Nucleus accumbens (tissue), 56 donors: ENCODE results near the gene GRB10.

Experiments
- DNase-seq, 56 donors: peaks; one replicate each; lab custom pipeline; 2025; lab: John Stamatoyannopoulos, UW

Gene GRB10

DNA sequence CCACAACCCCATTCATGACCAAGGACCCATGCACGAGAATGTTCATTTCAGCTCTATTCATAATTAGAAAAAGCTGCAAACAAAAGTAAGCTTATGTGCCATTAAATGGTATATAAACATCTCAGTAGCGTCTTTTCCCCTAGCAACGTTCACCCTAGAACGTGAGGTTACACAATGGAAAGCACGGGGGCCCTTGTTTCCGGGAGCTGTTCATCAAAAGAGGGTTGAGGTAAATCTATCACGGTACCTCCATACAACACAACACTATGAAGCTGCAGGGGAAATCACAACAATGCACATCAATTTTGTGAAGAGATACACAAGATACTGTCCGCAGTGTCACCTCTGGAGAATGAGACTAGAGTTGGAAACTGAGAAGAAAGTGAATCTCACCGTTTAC, 136.6 kb downstream of the GRB10 start:
- no peak for DNase-seq

GRCh38 chr7:50645186-50645585, 137.5 kb downstream of the GRB10 start:
- DNase-seq: no peak

DNA sequence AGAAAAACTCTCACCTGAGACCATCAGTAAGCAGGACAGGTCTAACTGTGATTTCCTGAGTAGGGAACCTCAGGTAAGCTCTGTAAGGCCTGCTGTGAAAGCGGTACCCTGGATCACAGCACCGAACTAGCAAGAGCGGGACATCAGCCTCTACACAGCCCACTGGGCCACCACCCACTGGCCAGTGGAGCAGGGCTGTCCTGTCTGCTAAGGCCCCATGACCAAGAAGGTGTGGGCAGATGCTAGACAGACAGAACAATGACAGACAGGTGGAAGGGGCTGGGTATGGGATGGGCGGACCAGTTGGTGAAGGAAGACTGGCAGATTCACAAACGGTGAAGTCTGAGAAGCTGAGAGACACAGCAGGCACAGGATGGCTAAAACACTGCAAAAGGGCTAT, 138.1 kb downstream of the GRB10 start:
- DNase-seq: no peak

GRCh38 chr7:50644114-50644513, 138.6 kb downstream of the GRB10 start:
- no peak for DNase-seq

DNA sequence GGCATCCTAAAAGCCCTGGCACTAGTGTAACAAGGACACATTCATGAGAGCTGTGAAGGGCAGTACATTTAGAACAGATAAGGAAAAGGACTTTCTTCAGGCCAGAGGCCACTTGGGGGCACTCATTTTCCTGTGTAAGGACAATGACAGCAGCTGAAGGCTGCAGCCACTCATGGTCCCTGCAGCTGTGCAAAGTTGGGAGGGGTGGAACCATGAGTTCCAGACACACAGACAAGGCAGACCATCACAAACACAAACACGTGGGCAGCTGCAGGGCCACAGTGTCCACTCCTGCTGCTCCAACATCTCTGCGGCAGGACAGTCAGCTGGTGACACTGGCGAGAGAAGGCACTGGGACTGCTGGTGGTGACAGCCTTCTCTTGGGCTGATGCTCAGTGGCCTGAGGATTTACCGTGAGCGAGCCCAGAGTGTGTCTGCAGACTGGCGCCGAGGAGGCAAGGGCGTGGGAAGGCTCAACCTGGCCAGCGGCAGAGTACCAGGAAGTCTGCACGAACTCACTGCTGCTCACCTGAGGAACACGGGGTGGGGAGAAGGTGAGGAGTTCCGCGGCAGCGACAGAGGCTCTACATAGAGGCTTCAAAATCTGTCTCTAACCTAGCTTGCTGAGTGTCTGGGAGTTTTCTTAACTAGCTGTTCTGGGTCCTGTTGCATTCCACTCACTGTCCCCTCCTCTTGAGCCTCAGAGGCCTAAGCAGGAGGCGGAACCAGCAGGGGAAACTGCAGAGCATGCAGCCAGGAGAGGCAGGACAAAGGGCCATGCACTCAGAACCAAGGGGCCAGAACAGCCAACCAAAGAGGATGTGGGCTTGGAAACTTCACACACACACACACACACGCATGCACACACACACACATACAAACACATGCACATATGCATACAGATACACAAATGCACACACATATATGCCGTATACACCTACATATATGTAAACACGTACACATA, 141.0 kb downstream of the GRB10 start:
- peak in 54 of 56 donors; percentile 41 to 96 (median 84) for DNase-seq

DNA sequence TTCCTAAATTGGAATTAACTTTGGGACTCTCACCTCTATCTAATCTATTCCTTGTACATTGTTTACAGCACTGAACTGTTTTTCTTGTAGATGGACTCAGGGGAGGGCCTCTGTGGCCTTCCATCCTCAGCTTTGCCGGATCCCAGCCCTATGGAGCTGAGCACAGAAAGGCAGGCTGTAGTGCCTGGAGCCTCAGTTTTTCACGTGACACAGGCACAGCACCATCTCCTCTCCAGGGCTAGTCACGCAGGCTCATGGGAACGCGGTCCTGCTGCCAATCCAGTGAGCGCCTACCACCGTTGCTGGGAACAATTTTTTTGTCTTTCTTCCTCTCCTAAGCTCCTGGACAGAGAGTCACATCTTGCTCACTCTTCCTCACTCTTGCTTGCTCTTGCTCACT, 141.9 kb downstream of the GRB10 start:
- peak in 10 of 56 donors; percentile 21 to 52 (median 40) for DNase-seq

DNA sequence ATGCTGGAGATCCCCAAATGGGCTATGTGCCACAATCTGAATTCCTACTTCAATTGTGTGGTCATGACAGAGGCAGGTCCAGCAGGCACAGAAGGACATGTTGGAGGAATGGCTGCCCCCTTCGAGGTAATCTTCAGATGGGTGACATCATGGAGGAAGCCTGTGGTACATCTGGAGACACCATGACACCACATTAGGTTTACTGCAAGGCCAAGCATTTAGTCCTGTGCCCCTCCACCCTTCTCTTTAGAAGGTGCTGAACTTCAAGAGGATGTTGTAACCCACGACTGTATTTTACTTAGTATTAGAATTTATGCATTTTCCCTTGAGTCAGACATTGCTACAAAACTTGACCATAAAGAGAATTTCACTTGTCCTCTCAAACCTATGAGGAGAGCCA, 142.4 kb downstream of the GRB10 start:
- DNase-seq: no peak

DNA sequence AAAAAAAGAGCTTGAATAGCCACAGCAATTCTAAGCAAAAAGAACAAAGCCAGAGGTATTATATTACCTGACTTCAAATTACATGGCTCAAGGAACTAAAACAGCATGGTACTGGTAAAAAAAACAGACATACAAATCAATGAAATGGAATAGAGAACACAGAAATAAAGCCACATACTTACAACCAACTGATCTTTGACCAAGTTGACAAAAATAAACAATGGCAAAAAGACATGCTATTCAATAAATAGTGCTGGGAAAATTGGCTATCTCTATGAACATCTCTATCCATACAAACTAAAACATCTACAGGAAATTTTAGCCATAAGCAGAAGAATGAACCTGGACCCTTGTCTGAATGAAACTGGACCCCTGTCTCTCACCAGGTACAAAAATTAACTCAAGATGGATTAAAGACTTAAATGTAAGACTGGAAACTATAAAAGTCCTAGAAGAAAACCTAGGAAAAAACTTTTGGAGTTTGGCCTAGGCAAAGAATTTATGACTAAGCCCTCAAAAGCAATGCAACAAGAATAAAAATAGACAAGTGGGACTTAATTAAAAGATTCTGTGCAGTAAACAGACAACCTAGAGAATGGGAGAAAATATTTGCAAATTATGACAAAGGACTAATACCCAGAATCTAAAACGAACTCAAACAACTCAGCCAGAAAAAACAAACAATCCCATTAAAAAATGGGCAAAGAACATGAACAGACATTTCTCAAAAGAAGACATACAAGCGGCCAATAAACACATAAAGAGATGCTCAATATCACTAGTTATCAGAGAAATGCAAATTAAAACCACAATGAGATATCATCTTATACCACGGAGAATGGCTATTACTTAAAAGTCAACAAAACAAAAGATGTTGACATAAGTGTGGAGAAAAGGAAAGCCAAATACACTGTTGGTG, 144.7 kb downstream of the GRB10 start:
- no peak for DNase-seq

DNA sequence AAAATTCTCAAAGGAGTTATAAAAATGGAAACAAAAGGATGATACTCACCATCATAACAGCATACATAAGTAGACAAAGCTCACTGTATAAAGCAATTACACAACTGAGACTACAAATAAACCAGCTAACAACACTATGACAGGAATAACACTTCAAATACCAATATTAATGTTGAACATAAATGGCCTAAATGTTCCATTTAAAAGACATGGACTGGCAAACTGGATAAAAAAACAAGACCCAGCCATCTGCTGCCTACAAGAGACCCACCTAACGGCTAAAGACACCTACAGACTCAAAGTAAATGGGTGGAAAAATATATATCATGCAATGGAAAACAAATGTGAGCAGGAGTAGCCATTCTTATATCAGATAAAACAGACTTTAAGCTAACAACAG, 148.3 kb downstream of the GRB10 start:
- DNase-seq: no peak

DNA sequence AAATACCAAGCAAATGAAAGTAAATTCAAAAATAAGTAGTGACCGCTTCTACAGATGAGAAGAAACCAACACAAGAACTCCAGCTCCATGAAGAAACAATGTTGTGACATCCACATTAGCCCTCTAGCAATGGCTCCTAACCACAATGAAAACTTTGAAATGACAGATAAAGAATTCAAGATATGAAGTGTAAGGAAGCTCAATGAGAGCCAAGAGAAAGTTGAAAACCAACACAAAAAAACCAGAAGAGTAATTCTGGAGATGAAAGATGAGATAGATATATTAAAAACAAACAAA, 149.3 kb downstream of the GRB10 start:
- no peak for DNase-seq

DNA sequence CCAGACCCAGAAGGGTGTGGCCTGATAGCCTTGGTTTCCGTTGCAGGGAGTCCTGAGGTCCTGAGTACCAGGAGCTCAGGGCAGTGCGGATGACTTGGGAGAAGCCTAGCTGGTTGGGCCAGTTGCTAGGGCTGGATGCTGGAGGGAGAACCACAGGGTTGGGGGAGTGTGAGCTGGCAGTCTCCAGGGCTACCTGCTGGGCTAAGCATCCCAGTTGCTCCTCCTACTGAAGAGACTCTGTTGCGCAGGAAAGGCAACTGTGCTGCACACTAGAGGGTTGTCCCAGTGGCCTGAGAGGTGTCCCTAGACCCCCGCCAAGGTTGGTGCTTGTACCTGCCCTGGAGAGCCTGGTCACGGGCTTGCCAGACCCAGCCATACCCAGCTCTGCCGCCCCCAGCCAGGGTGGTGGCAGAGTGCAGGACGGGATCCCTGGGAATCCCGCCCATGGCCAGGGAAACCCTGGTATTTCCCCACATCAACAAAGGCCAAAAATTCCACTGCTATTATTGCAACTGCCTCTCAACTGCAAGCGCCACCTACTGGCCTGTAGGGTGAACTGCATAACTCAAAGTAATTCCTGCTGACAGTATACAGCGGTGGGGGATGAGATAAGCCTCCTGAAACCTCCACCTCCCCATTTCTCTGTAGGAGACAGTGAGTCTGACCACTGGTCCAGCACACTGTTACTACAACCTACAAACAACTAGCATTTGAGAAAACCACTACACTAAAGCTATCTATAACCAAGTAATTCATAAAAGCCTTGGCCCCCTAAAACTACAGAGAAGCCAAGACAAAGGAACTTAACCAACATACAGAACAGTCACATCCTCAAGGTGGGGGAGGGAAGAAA, 149.9 kb downstream of the GRB10 start:
- DNase-seq: peak in 5 of 56 donors; percentile 17 to 43 (median 20)

DNA sequence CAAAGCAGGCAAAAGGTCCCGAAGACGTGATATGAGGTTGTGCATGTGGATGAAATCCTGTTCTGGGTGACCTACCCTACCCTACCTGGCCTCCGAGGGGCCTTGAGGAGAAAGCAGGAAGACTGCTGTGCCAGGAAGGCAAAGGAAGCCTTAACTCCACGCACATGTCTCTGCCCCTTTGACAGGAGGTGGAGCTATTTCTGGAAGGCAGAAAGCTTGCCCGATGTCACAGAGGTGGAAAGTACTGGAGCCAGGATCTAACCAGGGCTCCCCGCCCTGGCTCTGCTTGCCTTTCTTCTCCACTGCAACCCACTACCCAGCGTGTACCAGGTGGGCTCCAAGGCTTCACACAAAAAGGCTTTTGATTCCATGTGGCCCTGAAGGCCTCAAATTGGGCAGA, 151.1 kb downstream of the GRB10 start:
- DNase-seq: no peak

DNA sequence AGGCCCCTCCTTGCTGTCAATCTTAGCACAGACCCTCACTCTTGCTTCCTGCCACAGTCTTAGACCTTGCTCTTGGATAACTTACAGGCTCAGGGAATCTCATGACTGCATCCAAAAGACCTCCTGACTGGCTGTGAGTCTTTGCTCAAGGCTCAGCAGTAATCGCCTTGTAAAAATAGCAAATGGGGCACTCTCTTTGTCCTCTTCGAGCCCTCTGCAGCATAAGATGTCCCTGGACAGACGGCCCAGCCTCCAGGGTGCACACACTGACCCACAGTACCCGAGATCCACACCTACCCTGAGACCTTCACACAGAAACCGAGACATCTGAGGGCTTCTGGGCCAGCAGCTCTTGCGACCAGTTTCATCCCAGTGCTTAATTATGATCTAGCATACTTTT, 151.6 kb downstream of the GRB10 start:
- DNase-seq: no peak

DNA sequence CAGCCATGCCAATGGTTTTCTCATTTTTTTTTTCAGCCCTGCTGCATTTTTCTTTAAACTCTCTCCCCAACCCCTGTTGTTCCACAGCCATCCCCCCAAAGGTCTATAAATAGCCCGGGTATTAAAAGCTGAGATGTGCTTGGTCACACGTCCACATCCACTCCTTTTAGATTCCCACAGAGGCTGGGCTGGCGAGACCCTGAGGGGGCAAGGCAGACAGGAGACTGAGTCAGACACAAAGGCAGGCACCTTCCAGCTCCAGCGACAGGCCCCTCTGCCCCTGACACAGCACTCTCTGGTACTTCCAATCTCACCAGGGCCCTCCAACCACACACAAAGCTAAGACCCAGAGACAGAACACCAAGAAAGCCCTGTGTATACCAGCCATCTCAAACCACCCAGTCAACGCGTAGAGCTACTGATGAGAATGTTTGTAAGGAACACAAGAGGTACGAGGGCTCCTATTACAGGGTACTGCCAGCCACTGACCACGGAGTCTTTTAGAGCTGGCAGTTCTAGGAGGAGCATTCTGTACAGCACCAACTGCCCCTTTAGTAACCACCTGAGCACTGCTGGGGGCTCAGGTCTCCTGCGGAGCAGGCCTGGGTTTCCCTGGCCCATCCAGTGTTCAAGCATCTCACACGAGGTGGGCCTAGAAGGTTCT, 153.3 kb downstream of the GRB10 start:
- DNase-seq: no peak

DNA sequence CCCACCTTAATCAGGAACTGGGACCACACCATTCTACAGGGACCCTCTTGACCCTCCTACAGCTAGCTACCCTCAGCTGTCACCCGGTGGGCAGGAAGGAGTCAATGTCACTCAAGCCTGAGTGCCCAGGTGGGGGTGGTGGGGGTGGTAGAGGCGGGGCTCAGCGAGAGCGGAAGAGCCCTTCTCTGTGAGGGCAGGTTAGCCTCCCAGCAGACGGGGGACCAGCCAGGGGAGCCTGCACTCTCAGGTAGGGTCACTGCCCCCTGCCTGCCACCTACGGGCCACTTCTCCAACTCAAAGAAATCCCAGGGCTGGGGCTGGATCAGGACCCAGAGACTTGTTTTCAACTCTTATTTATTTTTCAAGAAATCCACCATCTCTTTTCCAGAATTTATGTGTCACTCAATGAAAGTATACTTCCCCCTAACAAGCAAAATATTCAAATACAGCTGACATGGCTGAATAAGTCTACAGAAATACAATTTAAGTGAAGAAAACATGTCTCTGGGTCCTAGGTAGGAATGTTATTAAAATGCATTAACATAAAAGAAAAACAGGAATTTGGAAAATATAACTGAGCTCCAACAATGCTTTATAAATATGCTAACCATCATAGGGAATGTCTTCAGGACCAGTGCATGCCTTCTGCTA, 154.1 kb downstream of the GRB10 start:
- DNase-seq: no peak

- no peak for DNase-seq
Measured at GRCh38 chr7:50627824-50628361, 154.8 kb downstream of the GRB10 start.

DNA sequence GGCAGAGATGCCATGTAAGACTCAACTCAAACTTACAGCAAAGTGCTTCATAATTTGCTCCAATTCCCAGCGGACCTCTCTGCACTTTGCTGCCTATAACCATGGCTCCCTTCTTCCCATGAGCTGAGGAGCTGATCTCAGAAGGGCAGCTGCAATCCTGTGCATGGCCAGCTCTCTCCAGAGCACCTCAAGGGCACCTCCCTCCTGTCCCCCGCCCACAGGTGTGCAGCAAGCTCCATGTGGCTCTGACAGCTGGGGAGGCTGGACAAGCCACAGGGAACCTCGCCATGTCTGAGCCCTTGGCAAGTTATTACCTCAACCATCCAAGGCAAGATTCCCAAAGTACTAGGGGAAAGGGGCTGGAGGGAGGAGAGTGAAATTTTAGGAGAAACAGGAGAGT, 156.4 kb downstream of the GRB10 start:
- DNase-seq: no peak

GRCh38 chr7:50625360-50625759, 157.3 kb downstream of the GRB10 start:
- DNase-seq: no peak

- no peak for DNase-seq
Measured at GRCh38 chr7:50622821-50623220, 159.9 kb downstream of the GRB10 start.
